ENCODE data around the gene FAM107B.

- TF ChIP-seq TAF1 (IDR thresholded peaks at IDR 0.05; ENCODE audit: borderline replicate concordance, insufficient read depth, low read length) = no peak
- TF ChIP-seq, protein P1, sequence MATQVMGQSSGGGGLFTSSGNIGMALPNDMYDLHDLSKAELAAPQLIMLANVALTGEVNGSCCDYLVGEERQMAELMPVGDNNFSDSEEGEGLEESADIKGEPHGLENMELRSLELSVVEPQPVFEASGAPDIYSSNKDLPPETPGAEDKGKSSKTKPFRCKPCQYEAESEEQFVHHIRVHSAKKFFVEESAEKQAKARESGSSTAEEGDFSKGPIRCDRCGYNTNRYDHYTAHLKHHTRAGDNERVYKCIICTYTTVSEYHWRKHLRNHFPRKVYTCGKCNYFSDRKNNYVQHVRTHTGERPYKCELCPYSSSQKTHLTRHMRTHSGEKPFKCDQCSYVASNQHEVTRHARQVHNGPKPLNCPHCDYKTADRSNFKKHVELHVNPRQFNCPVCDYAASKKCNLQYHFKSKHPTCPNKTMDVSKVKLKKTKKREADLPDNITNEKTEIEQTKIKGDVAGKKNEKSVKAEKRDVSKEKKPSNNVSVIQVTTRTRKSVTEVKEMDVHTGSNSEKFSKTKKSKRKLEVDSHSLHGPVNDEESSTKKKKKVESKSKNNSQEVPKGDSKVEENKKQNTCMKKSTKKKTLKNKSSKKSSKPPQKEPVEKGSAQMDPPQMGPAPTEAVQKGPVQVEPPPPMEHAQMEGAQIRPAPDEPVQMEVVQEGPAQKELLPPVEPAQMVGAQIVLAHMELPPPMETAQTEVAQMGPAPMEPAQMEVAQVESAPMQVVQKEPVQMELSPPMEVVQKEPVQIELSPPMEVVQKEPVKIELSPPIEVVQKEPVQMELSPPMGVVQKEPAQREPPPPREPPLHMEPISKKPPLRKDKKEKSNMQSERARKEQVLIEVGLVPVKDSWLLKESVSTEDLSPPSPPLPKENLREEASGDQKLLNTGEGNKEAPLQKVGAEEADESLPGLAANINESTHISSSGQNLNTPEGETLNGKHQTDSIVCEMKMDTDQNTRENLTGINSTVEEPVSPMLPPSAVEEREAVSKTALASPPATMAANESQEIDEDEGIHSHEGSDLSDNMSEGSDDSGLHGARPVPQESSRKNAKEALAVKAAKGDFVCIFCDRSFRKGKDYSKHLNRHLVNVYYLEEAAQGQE (IDR thresholded peaks at IDR 0.05; ENCODE audit: insufficient read depth in 1 of 2, low read depth in 2 of 2, low read length in 2 of 2) = no peak
These were observed 306.0 kb downstream of the FAM107B start for GRCh38 chr10:14468726-14469125.

Data from PFSK-1 (cell line).